HUES64 (cell line): ENCODE results near the gene TMC6.
"Not testable (repeated sequence)": the region's sequence is repeated elsewhere in the genome, so short reads cannot be mapped to it uniquely, and the experiment has no call there.

ENCODE experiments used
- H3K27ac ChIP-seq: 2 replicates; pipeline ENCODE4 v1.7.0; 2013; ENCODE audit warnings: low read depth, low read length, inconsistent platforms
- H3K27me3 ChIP-seq: 2 replicates; pipeline ENCODE4 v1.6.1; 2013; ENCODE audit warnings: mild to moderate bottlenecking, low read length; ENCODE audit not compliant: insufficient read depth
- H3K36me3 ChIP-seq: 2 replicates; pipeline ENCODE4 v1.6.1; 2013; ENCODE audit warnings: mild to moderate bottlenecking, low read length; ENCODE audit not compliant: insufficient read depth
- H3K4me1 ChIP-seq: 2 replicates; pipeline ENCODE4 v1.6.1; 2013; ENCODE audit warnings: mild to moderate bottlenecking, low read length, moderate library complexity; ENCODE audit not compliant: insufficient read depth
- H3K4me3 ChIP-seq: 2 replicates; pipeline ENCODE4 v1.5.1; 2013; ENCODE audit warnings: mild to moderate bottlenecking, low read length, moderate library complexity
- H3K9ac ChIP-seq: 2 replicates; pipeline ENCODE4 v1.6.1; 2013; ENCODE audit warnings: mild to moderate bottlenecking, low read depth, low read length
- H3K9me3 ChIP-seq: 2 replicates; pipeline ENCODE4 v1.6.1; 2013; ENCODE audit warnings: low read depth, low read length; ENCODE audit not compliant: insufficient read depth
- WGBS: fragments of 150-250, 120-280 bp; methylation state at CpG from one replicate; pipeline ENCODE4 v1.1.7; 2013; ENCODE audit warnings: missing lambda C conversion rate; 5-methylcytosine and 5-hydroxymethylcytosine counted together

The TMC6 gene

GRCh38 chr17:78075545-78075944, 53.0 kb downstream of the TMC6 start:
- no peak overlapping the region for H3K4me3 ChIP-seq
- H3K4me1 ChIP-seq: no peaks in the 10 kb centered on the region
- 0 out of 2 replicates have a peak, but pooled peaks cover 4% of the 10 kb centered on the region for H3K9me3 ChIP-seq
- H3K9ac ChIP-seq: no peak overlapping the region
- H3K27ac ChIP-seq: no peak overlapping the region
- H3K36me3 ChIP-seq: peaks cover 98% of the 10 kb centered on the region
- 94% methylated on average over 5 of the region's 5 CpGs for WGBS
- no peaks in the 10 kb centered on the region for H3K27me3 ChIP-seq

GRCh38 chr17:78075011-78075410, 53.5 kb downstream of the TMC6 start:
- Histone ChIP-seq H3K9me3 (0 out of 2 replicates have a peak, but pooled peaks cover 4% of the 10 kb centered on the region), H3K9ac (no peak overlapping the region), H3K36me3 (peaks cover 99% of the 10 kb centered on the region), H3K27me3 (no peaks in the 10 kb centered on the region), H3K4me1 (no peaks in the 10 kb centered on the region), H3K27ac (no peak overlapping the region), H3K4me3 (no peak overlapping the region)
- WGBS: 97% methylated on average over 10 of the region's 10 CpGs

DNA sequence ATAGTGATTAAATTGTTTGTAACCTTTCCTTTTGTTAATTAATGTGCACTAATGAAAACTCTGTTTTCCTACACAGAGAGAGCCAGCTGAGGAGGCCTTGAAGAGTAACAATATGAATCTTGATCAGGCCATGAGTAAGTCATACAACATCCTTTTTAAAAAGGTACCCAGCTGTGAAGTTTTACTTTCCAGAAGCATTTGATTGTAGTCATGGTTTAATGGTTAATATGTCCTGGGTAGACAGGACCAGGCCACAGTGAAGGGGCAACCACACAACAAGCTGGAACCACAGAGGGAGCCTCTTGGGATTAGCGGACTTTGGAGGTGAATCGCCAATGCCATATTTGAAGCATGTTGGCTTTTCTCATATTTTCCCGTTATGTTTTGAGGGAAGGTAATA, 55.6 kb downstream of the TMC6 start:
- Histone ChIP-seq H3K4me1 (no peaks in the 10 kb centered on the region), H3K4me3 (no peak overlapping the region), H3K36me3 (peaks cover 99% of the 10 kb centered on the region), H3K27ac (no peak overlapping the region), H3K9me3 (0 out of 2 replicates have a peak, but pooled peaks cover 4% of the 10 kb centered on the region), H3K9ac (no peak overlapping the region), H3K27me3 (no peaks in the 10 kb centered on the region)
- 96% methylated on average over 3 of the region's 3 CpGs for WGBS

- Histone ChIP-seq H3K27ac (no peak overlapping the region), H3K4me3 (no peak overlapping the region), H3K4me1 (no peaks in the 10 kb centered on the region), H3K36me3 (peaks cover 93% of the 10 kb centered on the region), H3K27me3 (no peaks in the 10 kb centered on the region), H3K9ac (no peak overlapping the region), H3K9me3 (0 out of 2 replicates have a peak, but pooled peaks cover 4% of the 10 kb centered on the region)
- WGBS: 92% methylated on average over 3 of the region's 4 CpGs
Measured at GRCh38 chr17:78069695-78070094, 58.9 kb downstream of the TMC6 start.

- not testable (repeated sequence) for H3K27ac ChIP-seq, H3K4me1 ChIP-seq, H3K27me3 ChIP-seq, H3K9ac ChIP-seq, H3K9me3 ChIP-seq, H3K4me3 ChIP-seq
- WGBS: 98% methylated on average over 4 of the region's 4 CpGs
- peaks cover 69% of the 10 kb centered on the region for H3K36me3 ChIP-seq
Measured at GRCh38 chr17:78066976-78067375, 61.6 kb downstream of the TMC6 start.

DNA sequence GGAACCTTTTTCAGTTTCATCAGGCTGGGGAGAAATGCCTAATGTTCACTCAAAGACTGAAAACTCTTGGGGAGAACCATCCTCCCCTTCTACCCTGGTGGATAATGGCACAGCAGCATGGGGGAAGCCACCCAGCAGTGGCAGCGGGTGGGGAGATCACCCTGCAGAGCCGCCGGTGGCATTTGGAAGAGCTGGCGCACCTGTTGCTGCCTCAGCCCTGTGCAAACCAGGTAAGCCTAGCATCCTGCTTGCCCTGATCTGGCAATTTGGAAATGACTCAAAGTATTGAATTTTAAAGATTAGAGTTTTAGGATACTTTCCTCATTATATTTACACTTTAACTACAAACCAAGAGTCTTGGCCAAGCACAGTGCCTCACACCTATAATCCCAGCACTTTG, 63.8 kb downstream of the TMC6 start:
- H3K9ac ChIP-seq: no peak overlapping the region
- no peaks in the 10 kb centered on the region for H3K9me3 ChIP-seq
- 97% methylated on average over 4 of the region's 4 CpGs for WGBS
- peaks cover 46% of the 10 kb centered on the region for H3K36me3 ChIP-seq
- no peak overlapping the region for H3K4me3 ChIP-seq
- no peaks in the 10 kb centered on the region for H3K4me1 ChIP-seq
- no peaks in the 10 kb centered on the region for H3K27me3 ChIP-seq
- H3K27ac ChIP-seq: no peak overlapping the region

- H3K27me3 ChIP-seq: no peaks in the 10 kb centered on the region
- peaks cover 34% of the 10 kb centered on the region for H3K36me3 ChIP-seq
- no peaks in the 10 kb centered on the region for H3K9me3 ChIP-seq
- H3K27ac ChIP-seq: no peak overlapping the region
- H3K4me3 ChIP-seq: no peak overlapping the region
- H3K9ac ChIP-seq: no peak overlapping the region
- no peaks in the 10 kb centered on the region; the same call in 1 of the 2 replicates for H3K4me1 ChIP-seq
Measured at GRCh38 chr17:78063489-78063888, 65.1 kb downstream of the TMC6 start.

- no peaks in the 10 kb centered on the region; the same call in 1 of the 2 replicates for H3K4me1 ChIP-seq
- no peak overlapping the region for H3K27ac ChIP-seq
- H3K9ac ChIP-seq: no peak overlapping the region
- no peaks in the 10 kb centered on the region for H3K9me3 ChIP-seq
- no peaks in the 10 kb centered on the region for H3K27me3 ChIP-seq
- WGBS: 94% methylated on average over 2 of the region's 2 CpGs
- H3K36me3 ChIP-seq: peaks cover 26% of the 10 kb centered on the region
- H3K4me3 ChIP-seq: no peak overlapping the region
Measured at GRCh38 chr17:78062596-78062995, 66.0 kb downstream of the TMC6 start.
